T-cell (primary cell): ENCODE measurements around the gene PXDN. TPM values are rescaled to one million over a fixed set of nuclear protein-coding genes. Genes with fewer than 3 reads are reported as not detected.

Source experiments
- ATAC-seq, 4 experiments: fragments of 200-7000 bp in 3 of 4; fragments of 150-1000 bp in 1 of 4; cut with Tn5 transposase; replicated peaks in 1 of 4; 1 replicate in 3 of 4; 2 replicates in 1 of 4; pipeline ENCODE4 v1.10.0; 2021; ENCODE audit warnings: moderate library complexity in 3 of 4, mild to moderate bottlenecking in 2 of 4, moderate number of reproducible peaks in 1 of 4
- CTCF ChIA-PET, 2 donors: fragments of 300-600 bp; sonication (Branson Sonifier 250); formaldehyde crosslinking; loops; one replicate each; lab custom pipeline; 2022; ENCODE audit warnings: antibody characterized with exemption in 2 of 2; lab: Charles Lee
- POLR2A ChIA-PET, 2 donors: fragments of 300-600 bp; sonication (Branson Sonifier 250); formaldehyde crosslinking; loops; one replicate each; lab custom pipeline; 2022; ENCODE audit warnings: antibody characterized with exemption in 2 of 2; lab: Charles Lee
- DNase-seq, 35 experiments: peaks; one replicate each; pipeline versions ENCODE4 v3.0.0 to v3.0.0-alpha.2; 2013 to 2023
- H3K27ac ChIP-seq: one replicate; pipeline ENCODE4 v1.5.1; 2013; ENCODE audit warnings: low read length
- H3K27me3 ChIP-seq, 2 experiments: replicated peaks in 1 of 2; 1 replicate in 1 of 2; 2 replicates in 1 of 2; pipeline versions ENCODE4 v1.6.1 to v1.7.0; 2013; ENCODE audit warnings: low read length in 1 of 2, mixed read lengths in 1 of 2; ENCODE audit not compliant: control insufficient read depth in 2 of 2, insufficient read depth in 2 of 2; ENCODE audit errors: extremely low read depth in 1 of 2
- H3K36me3 ChIP-seq, 2 donors: 1 replicate in 1 of 2; 2 replicates in 1 of 2; pipeline versions ENCODE4 v1.6.1 to v1.7.0; 2013; ENCODE audit warnings: low read length in 1 of 2; ENCODE audit not compliant: control insufficient read depth in 2 of 2, insufficient read depth in 1 of 2; ENCODE audit errors: extremely low read depth in 1 of 2
- H3K4me1 ChIP-seq, 2 experiments: 1 replicate in 1 of 2; 2 replicates in 1 of 2; pipeline versions ENCODE4 v1.6.1 to v1.7.0; 2013; ENCODE audit warnings: low read length in 2 of 2, mixed read lengths in 1 of 2; ENCODE audit not compliant: insufficient read depth in 2 of 2, control insufficient read depth in 1 of 2; ENCODE audit errors: extremely low read depth in 1 of 2
- H3K4me3 ChIP-seq, 2 donors: 1 replicate in 1 of 2; 2 replicates in 1 of 2; pipeline versions ENCODE4 v1.5.1 to v1.7.0; 2013; ENCODE audit warnings: mild to moderate bottlenecking in 2 of 2, low read length in 1 of 2, moderate library complexity in 1 of 2; ENCODE audit not compliant: control insufficient read depth in 1 of 2; ENCODE audit errors: extremely low read depth in 1 of 2
- H3K9me3 ChIP-seq: 2 replicates; pipeline ENCODE4 v1.7.0; 2013
- H3K27ac Mint-ChIP-seq, 2 donors: one replicate each; pipeline ENCODE4 v1.8.0; 2020 to 2021; ENCODE audit warnings: mild to moderate bottlenecking in 2 of 2, mixed read lengths in 2 of 2
- H3K27me3 Mint-ChIP-seq, 2 donors: one replicate each; pipeline ENCODE4 v1.8.0; 2021 to 2022; ENCODE audit warnings: mixed read lengths in 2 of 2
- H3K36me3 Mint-ChIP-seq: one replicate; pipeline ENCODE4 v1.8.0; 2021; ENCODE audit warnings: mixed read lengths
- H3K4me1 Mint-ChIP-seq, 3 donors: one replicate each; pipeline ENCODE4 v1.8.0; 2020 to 2022; ENCODE audit warnings: mixed read lengths in 3 of 3, mild to moderate bottlenecking in 1 of 3
- H3K4me3 Mint-ChIP-seq, 3 donors: one replicate each; pipeline ENCODE4 v1.8.0; 2020 to 2022; ENCODE audit warnings: mild to moderate bottlenecking in 3 of 3, mixed read lengths in 3 of 3, moderate library complexity in 3 of 3
- H3K9me3 Mint-ChIP-seq, 3 donors: one replicate each; pipeline ENCODE4 v1.8.0; 2020 to 2022; ENCODE audit warnings: mixed read lengths in 3 of 3
- WGBS: methylation state at CpG from one replicate; pipeline ENCODE4 v1.1.5; 2013; ENCODE audit warnings: missing lambda C conversion rate; ENCODE audit not compliant: insufficient coverage; 5-methylcytosine and 5-hydroxymethylcytosine counted together
- total RNA-seq, 35 experiments: library from RNA in 6 of 35; stranded (reverse) in 6 of 35; fragments of 120-200 nt in 1 of 35; gene quantifications; one replicate each; pipeline versions ENCODE4 v1.2.1 to v1.2.4 and lab custom pipeline; 2013 to 2026

Gene PXDN
- total RNA-seq, 5 donors from 2014 or later (not counting 1 experiment from before 2014, with no cell fraction given), result 0.21 to 5.4 (median 1.3) TPM

- H3K9me3 Mint-ChIP-seq, result no peaks in the 10 kb centered on the region
- peaks cover 8 to 9% (median 9%) of the 10 kb centered on the region in 3 donors for H3K4me1 Mint-ChIP-seq
- H3K36me3 Mint-ChIP-seq, result no peaks in the 10 kb centered on the region
- ATAC-seq (no peak), DNase-seq (no peak)
- peaks cover 0 to 43% of the 10 kb centered on the region in 2 experiments for H3K27me3 ChIP-seq
- H3K27ac ChIP-seq, result no peak overlapping the region
- ChIA-PET POLR2A (interaction anchor here in 1 of 2 donors (0.5 kb wide), 1 partner anchor 31 kb away, joined by 3 read pairs; no protein-coding TSS in a partner anchor), CTCF (no interaction called here)
- H3K9me3 ChIP-seq, result no peaks in the 10 kb centered on the region
- H3K4me1 ChIP-seq, result peaks cover 0 to under 1% of the 10 kb centered on the region in 2 experiments
- no peak overlapping the region for H3K4me3 ChIP-seq
- H3K27me3 Mint-ChIP-seq, result peaks cover 26 to 43% of the 10 kb centered on the region in 2 donors
- WGBS, result 76% methylated on average over 4 of the region's 6 CpGs
- no peak overlapping the region for H3K27ac Mint-ChIP-seq
- no peaks in the 10 kb centered on the region for H3K36me3 ChIP-seq
- no peak overlapping the region for H3K4me3 Mint-ChIP-seq
These were observed 3.9 kb upstream of the PXDN start for GRCh38 chr2:1748176-1748740.

GRCh38 chr2:1747065-1747941 is 3.0 kb upstream of the PXDN start:
- Mint-ChIP-seq H3K36me3 (no peaks in the 10 kb centered on the region), H3K27me3 (peaks cover 30 to 48% of the 10 kb centered on the region in 2 donors)
- CTCF ChIA-PET, result no interaction called here

GRCh38 chr2:1746174-1747064 is 2.1 kb upstream of the PXDN start:
- H3K36me3 Mint-ChIP-seq, result no peaks in the 10 kb centered on the region
- Histone ChIP-seq H3K4me3 (no peak overlapping the region), H3K36me3 (no peaks in the 10 kb centered on the region), H3K4me1 (peaks cover 0 to 5% of the 10 kb centered on the region in 2 experiments), H3K27me3 (peaks cover 0 to 49% of the 10 kb centered on the region in 2 experiments), H3K27ac (no peak overlapping the region), H3K9me3 (no peaks in the 10 kb centered on the region)
- ChIA-PET POLR2A (no interaction called here), CTCF (no interaction called here)
- H3K27ac Mint-ChIP-seq, result no peak overlapping the region
- peaks cover 33 to 56% of the 10 kb centered on the region in 2 donors for H3K27me3 Mint-ChIP-seq
- H3K4me1 Mint-ChIP-seq, result peaks cover 7 to 20% (median 15%) of the 10 kb centered on the region in 3 donors
- DNase-seq (no peak), ATAC-seq (no peak)
- WGBS, result 82% methylated on average over 9 of the region's 9 CpGs
- H3K9me3 Mint-ChIP-seq, result no peaks in the 10 kb centered on the region
- H3K4me3 Mint-ChIP-seq, result no peak overlapping the region

More at GRCh38 chr2:1747065-1747941, 3.0 kb upstream of the PXDN start:
- Histone ChIP-seq H3K36me3 (no peaks in the 10 kb centered on the region), H3K27me3 (peaks cover 0 to 52% of the 10 kb centered on the region in 2 experiments), H3K27ac (no peak overlapping the region), H3K4me1 (peaks cover 0 to 5% of the 10 kb centered on the region in 2 experiments), H3K4me3 (no peak overlapping the region), H3K9me3 (no peaks in the 10 kb centered on the region)
- H3K4me1 Mint-ChIP-seq, result peaks cover 8 to 14% (median 12%) of the 10 kb centered on the region in 3 donors
- no peak overlapping the region for H3K27ac Mint-ChIP-seq
- DNase-seq (no peak), ATAC-seq (no peak)
- POLR2A ChIA-PET, result no interaction called here
- no peaks in the 10 kb centered on the region for H3K9me3 Mint-ChIP-seq
- H3K4me3 Mint-ChIP-seq, result no peak overlapping the region
- 88% methylated on average over 25 of the region's 26 CpGs for WGBS

GRCh38 chr2:1745171-1746023 is 1.1 kb upstream of the PXDN start:
- WGBS, result 62% methylated on average over 16 of the region's 26 CpGs
- H3K27me3 Mint-ChIP-seq, result peaks cover 34 to 63% of the 10 kb centered on the region in 2 donors

GRCh38 chr2:1744151-1744445 is 217 bp downstream of the PXDN start:
- Mint-ChIP-seq H3K27me3 (peaks cover 34 to 60% of the 10 kb centered on the region in 2 donors), H3K36me3 (no peaks in the 10 kb centered on the region), H3K9me3 (no peaks in the 10 kb centered on the region), H3K4me3 (no peak overlapping the region), H3K4me1 (peaks cover 0 to 14% (median 11%) of the 10 kb centered on the region in 3 donors), H3K27ac (no peak overlapping the region)
- Histone ChIP-seq H3K4me3 (no peak overlapping the region), H3K36me3 (no peaks in the 10 kb centered on the region), H3K9me3 (no peaks in the 10 kb centered on the region), H3K27ac (no peak overlapping the region), H3K27me3 (peaks cover 0 to 51% of the 10 kb centered on the region in 2 experiments), H3K4me1 (peaks cover 0 to 5% of the 10 kb centered on the region in 2 experiments)
- WGBS, result 2% methylated on average over 28 of the region's 33 CpGs
- ChIA-PET POLR2A (no interaction called here), CTCF (no interaction called here)
- peak in 2 of 4 experiments; percentile 26 to 40 for ATAC-seq
- DNase-seq, result no peak

More at GRCh38 chr2:1745171-1746023, 1.1 kb upstream of the PXDN start:
- no peak overlapping the region for H3K27ac ChIP-seq
- DNase-seq (no peak), ATAC-seq (no peak)
- H3K9me3 ChIP-seq, result no peaks in the 10 kb centered on the region
- Mint-ChIP-seq H3K36me3 (no peaks in the 10 kb centered on the region), H3K4me3 (peak overlapping the region in 2 of 3 donors; percentile 70), H3K27ac (no peak overlapping the region), H3K9me3 (no peaks in the 10 kb centered on the region), H3K4me1 (peaks cover 0 to 14% (median 11%) of the 10 kb centered on the region in 3 donors)
- ChIA-PET POLR2A (no interaction called here), CTCF (no interaction called here)
- H3K36me3 ChIP-seq, result no peaks in the 10 kb centered on the region
- peaks cover 0 to 43% of the 10 kb centered on the region in 2 experiments for H3K27me3 ChIP-seq
- H3K4me3 ChIP-seq, result no peak overlapping the region
- peaks cover 0 to 5% of the 10 kb centered on the region in 2 experiments for H3K4me1 ChIP-seq
